HG03342 (cell line): Measurements from ENCODE around the gene CA10.

Experiments
- ATAC-seq: cut with Tn5 transposase; IDR thresholded peaks from one replicate; pipeline ENCODE4 v1.9.1; 2021; ENCODE audit warnings: mild to moderate bottlenecking, moderate library complexity; ENCODE audit not compliant: unreplicated experiment

The CA10 gene

DNA sequence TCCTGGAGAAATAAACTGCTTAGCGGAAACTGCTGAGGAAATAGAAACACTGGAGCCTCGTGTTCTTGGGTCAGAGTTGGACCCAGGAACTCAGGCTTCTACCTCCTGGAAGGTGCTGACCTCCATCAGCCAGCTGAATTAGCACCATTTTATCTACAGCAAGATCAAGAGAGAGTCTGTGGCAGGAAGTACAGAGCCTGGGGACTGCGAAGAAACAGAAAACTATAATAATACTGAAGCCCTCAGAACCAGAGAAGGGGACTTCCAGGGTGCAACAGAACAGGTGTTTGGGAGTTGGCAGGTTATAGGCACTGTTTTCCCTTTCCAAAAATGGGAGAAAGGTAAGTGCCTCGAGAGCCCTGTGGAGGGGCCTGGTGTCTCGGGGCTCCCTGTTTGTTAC lies 379.7 kb downstream of the CA10 start:
- no peak for ATAC-seq

DNA sequence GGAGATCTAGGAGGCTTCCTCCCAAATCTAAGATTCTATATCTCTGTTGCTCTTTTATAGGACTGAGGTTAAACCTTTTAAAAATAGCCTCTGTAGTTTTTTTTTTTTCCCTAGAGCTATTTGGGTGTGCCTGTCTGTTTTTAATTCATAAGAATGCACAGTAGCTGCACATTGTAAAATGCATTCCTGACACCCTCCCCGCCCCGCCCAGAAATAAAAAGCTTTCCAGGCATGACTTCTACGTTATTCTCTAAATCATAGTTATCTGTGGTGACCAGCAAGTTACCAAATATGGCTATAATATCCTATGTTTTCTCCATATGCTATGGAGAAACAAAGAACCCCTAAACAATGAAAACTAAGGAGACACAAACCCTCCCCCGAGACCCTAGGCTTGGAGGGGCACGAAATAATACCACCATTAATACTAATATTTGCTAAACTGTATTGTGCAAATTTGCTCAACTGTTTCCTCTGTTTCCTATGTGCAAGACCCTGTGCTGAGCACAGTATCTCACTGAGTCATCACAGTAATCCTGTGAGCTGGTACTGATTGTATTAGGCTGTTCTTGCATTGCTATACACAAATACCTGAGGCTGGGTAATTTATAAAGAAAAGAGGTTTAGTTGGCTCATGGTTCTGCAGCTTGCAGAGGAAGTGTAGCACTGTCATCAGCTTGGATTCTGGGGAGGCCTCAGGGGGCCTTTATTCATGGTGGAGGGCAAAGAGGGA lies 388.3 kb downstream of the CA10 start:
- no peak for ATAC-seq

DNA sequence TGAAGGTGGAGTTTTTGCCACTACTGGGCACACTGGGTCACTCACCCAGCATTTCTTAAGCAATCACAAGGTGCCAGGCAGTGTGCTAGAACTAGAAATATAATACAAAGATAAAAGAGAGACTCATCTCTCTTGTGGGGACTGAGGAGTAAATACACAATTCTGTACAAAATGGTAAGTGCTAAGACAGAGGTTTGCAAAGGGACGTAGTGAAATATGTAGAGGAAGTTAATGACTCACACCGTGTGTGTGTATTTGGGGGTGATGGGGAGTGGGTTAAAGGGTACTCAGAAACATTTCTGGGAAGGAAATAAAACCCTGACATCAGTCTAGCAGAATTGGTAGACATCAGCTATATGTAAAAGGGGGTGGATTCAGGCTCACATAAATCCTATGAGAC lies 389.3 kb downstream of the CA10 start:
- no peak for ATAC-seq

DNA sequence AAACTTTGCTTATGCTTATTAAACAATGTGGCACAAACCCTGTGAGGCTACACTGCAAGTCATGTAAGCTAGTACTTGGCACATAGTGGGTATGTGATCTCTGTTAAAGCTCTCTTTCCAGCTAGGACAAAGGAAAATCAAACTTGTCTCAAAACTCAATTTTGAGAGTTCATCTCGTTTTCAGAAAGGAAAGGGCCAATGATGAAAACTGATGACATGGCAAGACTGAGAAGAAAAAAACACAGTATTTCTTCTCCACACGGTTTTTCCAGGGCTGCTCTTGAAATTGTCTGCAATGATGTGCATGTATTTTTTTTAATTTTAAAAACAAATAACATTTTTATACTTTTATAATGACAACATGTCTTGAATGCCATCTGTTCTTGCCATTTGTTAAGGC lies 389.8 kb downstream of the CA10 start:
- ATAC-seq = no peak

DNA sequence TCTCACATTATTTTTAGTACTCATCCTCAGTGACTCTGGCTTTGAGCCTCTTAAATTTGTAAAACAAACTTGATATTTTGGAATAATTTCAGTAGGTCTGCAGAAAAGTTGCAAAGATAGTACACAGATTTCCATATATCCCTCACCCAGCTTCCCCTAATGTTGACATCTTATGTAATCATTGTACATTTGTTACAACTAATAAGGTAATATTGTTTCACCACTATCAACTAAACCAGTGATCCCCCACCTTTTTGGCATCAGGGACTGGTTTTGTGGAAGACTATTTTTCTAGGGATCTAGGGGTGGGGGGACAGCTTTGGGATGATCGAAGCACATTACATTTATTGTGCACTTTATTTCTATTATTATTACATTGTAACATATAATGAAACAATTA lies 391.2 kb downstream of the CA10 start:
- ATAC-seq = no peak

DNA sequence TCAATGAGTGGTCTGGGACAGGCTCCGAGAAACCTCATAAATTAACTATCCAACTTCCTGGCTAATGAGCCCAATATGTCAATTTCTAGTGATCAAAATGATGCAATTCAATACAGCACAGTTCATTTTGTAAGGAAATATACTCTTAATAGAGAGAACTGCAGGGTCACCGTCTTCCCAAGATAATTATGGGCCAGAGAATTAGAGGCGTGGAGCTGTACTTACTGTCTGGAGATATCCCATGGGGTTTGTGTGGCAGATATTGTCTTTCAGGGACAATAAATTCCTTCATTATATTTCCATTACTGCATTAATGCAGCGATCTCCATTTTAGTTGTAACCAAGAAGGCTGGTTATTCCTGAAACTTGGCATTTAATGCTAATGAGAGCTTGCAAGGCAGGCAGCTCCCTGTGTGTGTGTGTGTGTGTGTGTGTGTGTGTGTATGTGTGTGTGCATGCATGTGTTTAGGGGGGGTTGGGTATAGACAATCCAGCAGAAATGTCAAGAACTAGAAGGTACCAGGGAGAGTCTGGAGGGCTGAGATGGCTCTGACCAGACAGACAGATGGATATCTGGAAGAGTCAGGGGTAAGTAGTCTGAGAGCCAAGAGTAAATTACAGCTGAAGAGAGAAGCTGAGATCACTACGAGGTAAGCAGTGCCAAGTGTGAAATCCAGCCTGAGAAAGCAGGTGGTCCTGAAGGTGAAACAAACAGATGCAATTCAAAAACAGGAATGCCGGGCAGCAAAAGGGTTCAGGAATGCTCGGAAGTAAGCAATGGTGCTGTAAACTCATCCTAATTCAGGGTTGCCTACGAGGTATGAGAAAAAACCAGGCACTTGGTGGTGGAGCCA lies 393.0 kb downstream of the CA10 start:
- no peak for ATAC-seq

DNA sequence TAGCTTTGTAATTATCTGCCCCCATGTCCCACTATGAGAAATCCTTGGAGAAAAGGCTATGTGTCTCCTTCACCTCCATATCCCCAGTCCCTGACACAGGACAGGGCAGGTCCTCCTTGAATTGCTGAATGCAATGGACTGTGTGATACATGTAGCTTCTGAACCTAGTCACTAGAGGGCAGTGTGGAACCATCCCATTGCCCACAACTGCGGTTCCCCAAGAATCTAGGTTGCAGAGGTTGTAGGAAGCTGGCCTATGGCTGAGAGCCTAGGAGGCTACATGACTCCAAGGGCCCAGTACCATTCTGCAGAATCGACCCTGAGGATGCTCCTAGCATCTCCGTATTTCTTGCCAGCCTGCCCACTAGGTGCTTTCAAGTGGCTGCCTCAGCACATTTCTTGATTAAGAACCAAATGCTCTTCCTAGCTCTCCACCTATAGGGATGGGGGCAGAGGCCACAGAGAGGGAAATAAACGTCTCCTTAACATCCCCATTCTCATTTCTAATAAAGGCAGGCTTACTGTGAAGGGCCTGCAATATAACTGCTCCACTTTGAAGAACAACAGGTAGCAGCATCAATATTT lies 394.0 kb downstream of the CA10 start:
- ATAC-seq = peak; percentile 94

DNA sequence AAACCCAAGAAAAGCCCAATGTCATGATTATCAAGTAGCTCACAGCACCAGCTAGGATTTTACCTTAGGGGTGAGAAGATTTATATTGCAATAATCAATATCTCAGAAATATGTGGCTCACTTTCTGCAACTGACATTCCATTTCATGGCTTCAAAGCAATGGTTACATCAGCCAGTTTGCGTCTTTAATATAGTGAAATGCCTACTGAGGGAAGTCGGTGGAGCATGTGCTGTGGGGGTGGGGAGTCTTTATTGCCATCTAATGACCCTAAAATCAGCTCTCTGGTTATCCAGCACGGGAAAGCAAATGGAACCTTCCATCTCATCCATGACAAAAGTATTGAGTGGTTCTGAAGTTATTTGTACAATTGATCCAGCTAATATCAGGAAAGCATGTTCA lies 395.5 kb downstream of the CA10 start:
- no peak for ATAC-seq

DNA sequence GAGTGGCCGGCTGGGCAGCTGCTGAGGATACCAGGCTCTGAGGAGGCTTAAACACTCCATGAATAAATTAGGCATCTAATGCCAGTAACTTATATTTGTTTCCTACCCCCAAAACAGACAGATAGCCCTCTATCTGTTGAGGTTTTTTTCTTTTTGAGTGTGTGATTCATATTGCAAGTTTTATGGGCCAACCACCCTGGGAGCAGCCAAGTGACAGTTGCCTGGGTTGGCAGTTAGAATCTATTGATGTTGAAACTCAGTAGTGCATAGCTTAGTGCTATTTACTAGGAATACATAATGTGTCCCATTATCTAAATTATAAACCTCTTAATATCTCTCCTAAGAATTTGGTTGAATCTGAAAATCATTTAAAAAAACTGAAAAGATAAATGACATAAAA lies 397.4 kb downstream of the CA10 start:
- no peak for ATAC-seq

DNA sequence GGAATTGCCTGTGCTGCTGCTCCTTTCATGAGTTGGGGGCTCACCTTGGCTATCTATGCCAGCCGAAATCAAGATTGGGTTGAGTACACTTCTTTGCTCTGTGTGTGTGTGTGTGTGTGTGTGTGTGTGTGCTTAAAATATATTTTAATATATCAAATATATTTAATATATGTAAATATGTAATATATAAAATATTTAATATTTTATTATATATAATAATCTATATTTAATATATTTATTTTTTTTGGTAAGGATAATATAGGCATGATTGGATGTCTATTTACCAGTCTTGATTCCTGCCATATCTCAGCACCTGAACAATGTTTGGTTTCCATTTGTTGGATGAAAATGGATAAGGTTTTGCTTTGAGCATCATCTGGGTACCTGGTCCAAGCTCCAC lies 399.3 kb downstream of the CA10 start:
- no peak for ATAC-seq

DNA sequence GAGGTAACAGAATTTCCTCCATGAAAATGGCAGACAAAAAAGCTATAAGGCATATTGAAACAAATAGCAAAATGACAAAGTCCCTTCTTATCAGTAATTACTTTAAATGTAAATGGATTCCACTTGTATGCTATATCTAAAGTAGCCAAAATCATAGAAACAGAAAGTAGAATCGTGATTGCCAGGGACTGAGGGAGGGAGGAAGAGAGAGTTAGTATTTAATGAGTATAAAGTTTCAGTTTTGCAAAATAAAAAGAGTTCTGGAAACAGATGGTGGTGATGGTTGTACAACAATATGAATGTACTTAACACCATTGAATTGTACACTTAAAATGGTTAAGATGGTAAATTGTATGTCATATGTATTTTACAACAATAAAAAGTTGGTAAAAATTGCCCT lies 407.4 kb downstream of the CA10 start:
- no peak for ATAC-seq

DNA sequence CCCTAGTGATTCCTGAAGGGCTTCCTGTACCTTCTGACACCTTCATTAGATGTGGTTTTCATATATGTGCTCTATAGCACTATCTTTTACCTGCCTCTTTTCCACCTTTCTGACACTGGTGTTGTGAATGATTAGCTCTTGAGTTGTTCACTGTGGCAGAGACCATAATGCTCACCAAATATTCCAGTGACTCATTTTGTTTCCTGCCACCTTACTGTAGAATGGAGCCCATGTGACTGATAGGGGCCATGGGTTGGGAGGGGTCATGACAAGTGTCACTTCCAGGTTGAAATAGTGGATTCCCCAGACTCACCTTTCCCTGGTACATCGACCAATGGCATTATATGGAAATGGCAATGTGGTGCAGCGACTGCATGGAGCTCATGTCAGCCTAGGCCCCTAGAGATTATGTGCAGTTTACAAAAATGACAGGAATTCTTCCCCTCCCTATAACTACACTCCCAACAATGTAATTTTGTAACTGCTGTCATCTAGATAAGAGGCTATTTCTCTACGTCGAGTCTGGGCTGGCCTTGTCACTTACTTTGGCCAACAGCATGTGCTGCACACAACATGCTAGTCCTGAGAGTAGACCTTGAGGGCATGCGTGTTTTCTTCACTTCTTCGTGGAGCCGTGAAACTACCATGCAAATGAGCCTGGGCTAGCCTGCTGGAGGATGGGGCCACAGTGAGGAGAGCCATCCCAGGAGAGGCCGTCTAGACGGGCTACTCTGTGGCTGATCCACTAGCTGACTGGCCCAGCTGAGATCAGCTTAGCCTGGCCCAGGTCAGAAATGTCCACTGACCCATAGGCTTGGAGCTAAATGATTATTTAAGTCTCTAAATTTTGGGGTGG lies 409.5 kb downstream of the CA10 start:
- no peak for ATAC-seq

DNA sequence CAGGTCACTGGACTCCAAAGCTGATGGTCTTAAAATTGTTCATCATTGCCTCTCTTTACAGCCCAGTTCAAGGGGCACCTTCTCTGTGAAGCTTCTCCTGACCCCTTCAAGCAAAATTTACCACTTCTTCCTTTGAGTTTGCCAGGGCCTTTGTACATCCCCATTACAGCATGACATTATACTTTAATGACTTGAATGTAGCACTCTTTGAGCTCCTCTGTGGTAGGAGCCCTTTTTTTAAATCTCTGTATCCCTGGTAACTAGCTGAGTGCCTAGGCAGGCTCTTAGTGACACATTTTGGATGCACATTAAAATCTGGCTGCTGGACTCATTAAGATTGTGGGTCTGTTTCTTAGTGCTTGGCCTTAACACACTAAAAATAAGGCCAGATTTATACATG lies 412.1 kb downstream of the CA10 start:
- no peak for ATAC-seq

DNA sequence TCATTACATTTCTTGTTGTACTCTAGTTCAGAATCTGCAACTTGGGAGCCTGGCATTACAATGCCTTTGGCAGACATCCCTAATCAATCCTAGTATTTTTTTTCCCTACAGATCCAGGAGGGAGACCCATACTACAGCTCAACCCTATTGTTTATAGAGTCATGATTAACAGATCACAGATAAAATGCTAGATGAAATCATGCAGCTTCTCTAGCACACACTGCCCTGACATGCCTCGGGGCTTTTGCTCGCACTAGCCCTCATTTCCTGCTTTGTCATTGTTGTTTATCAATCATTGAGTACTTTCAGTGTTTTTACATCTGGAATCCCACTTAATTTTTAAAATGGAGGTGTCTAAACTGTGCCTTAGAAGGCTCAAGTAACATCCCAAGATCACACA lies 412.5 kb downstream of the CA10 start:
- no peak for ATAC-seq

DNA sequence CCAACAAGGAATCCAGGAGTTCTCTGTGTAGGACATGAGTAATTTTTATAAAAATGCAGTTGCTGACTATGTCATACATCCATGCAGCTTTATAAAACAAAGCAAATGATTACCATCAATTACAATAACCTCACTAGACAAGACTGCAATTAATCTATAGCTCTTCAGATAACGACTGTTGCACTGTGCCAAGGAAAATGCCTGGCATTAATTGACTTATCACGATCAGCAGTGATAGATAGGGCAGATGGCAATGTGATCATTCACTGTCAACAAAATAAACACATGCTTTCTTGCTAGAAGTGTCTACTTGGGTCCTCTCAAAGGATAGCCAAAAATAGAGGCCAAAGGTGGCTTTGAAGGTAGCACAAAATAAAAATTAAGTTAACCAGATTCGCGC lies 415.0 kb downstream of the CA10 start:
- no peak for ATAC-seq

DNA sequence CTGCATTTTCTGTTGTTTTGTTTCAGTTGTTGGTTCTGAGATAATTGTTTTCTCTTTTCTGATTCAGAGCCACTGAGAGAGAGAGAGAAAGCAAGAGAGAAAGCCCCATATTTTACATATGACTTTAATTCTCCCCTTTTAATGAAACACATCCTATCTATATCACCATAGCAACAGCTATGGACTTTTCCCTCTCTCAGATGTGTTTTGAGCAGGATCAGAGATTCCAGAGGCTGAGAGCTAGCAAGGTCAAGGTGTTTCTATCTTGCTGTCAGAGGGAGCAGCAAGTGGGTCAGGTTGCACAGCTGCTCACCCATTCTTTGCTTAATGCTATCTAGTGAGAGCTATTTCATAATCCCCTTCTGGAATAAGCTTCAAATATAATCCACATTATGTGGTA lies 415.9 kb downstream of the CA10 start:
- ATAC-seq = no peak

DNA sequence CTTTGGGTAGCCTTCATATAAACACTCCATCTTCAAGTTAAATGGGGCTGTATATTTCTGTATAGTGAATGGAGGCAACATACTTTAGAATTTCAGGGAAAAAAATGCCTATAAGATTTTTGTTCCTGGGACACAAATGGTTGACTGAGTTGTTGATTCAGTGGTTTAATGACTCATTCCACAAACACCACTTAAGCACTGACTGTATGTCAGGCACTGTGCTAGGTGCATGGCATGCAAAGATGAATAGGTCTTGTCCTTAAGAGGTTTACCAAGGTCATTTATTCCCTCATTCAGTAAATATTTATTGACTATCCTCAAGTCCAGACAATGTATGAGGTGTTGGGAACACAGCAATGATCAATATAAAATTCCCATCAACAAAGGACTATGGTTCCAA lies 417.1 kb downstream of the CA10 start:
- ATAC-seq = no peak

DNA sequence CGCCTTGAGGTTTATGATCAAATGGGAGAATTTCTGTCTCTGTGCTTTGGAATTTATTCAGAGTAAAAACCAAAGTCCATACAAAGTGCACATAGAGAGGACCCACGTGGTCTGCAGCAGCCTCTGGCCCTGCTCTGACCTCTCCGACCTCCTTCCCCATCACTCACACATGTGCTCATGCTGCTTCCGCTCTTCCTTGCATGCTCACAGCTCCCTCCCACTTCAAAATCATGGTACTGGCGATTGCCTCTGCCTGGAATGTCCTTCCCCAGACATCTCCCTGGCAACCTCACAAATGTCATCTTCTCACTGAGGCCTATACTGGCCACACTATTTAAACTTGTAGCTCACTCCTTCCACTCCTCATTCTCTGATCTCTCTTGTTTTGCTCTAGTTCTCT lies 418.0 kb downstream of the CA10 start:
- ATAC-seq = no peak

DNA sequence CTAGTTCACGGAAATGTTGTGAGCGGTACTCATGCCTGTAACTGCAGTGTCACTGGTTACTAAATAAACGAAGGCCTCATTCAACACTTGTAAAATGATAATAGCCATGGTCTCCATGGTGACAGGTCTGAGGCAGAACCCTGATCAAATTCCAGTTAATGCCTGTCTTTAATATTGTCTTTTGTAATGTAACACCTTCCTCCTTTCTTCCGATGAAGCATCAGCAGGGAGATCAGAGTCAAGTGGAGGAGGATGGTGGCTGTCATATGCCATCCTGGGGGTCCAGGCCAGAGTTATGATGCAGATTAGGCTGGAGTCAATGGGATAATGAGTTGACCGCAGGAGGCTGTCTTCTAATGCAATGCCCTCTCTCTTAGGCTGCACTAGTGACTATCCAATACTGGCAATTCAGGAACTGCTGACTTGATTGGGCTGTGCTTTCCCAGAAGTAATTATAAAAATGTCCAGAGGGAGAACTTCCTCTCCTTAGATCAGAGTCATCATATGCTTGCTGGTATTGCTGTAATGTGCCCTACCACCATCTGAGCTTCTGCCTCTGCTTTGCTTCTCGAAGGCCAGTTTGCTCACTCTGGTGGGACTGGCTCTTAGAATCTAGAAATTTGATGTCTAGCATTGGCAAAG lies 419.1 kb downstream of the CA10 start:
- no peak for ATAC-seq

DNA sequence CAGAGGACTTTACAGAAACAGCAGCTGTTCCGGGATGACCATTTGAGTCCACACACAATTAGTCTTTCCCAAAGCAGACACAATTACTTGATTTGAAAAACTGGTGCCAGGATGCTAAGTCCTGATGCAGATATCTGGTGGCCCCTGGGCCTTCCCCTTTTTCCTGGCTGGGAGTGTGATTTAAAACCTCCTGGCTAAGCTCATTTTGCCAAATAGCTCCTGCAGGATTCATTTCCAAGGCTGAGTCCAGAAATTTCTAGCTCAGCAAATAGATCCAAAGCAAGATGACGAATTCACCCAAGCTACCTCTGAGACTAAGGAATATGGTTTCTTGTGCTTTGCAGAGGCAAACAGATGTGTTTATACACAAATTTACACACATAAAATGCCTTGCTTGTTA lies 422.2 kb downstream of the CA10 start:
- no peak for ATAC-seq

DNA sequence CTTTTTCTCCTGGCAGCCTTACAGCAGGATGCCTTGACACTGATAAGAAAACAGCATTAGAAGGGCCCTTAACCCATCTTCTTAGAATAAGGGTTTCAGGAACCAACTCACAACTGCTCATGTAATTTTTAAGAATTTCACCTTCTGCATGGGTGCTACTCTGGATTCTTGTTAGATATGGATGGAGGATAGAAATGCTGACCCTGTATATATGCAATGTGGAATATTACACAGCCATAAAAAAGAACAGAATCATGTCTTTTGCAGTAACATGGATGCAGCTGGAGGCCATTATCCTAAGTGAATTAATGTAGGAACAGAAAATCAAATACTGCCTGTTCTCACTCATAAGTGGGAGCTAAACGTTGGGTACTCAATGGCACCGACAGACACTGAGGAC lies 423.5 kb downstream of the CA10 start:
- no peak for ATAC-seq
